DOHH2 (cell line): ENCODE measurements around the gene GAS7.

Source experiments
- H3F3A ChIP-seq: fragments of 200-600 bp; sonication (generic), shearing (Covaris generic); 2 replicates; pipeline ENCODE4 v1.6.0; 2016; ENCODE audit warnings: antibody characterized with exemption, mild to moderate bottlenecking; ENCODE audit not compliant: control insufficient read depth, insufficient read depth
- H3K27ac ChIP-seq: fragments of 200-600 bp; sonication (generic); 2 replicates; pipeline ENCODE4 v1.5.1; 2014; ENCODE audit warnings: low read depth, mild to moderate bottlenecking, low read length, moderate library complexity
- H3K27me3 ChIP-seq: fragments of 200-600 bp; sonication (generic); 2 replicates; pipeline ENCODE4 v1.6.1; 2014; ENCODE audit warnings: mild to moderate bottlenecking, low read length, mixed read lengths; ENCODE audit not compliant: control insufficient read depth
- H3K36me3 ChIP-seq: fragments of 200-600 bp; sonication (generic); 2 replicates; pipeline ENCODE4 v1.6.1; 2014; ENCODE audit warnings: mild to moderate bottlenecking, low read length, moderate library complexity, mixed read lengths; ENCODE audit not compliant: control insufficient read depth
- H3K4me1 ChIP-seq: fragments of 200-600 bp; sonication (generic); 2 replicates; pipeline ENCODE4 v1.6.1; 2014; ENCODE audit warnings: mild to moderate bottlenecking, low read length, mixed read lengths; ENCODE audit not compliant: control insufficient read depth
- H3K4me2 ChIP-seq: fragments of 200-600 bp; sonication (generic); 2 replicates; pipeline ENCODE4 v1.6.0; 2014; ENCODE audit warnings: mild to moderate bottlenecking, low read length, moderate library complexity
- H3K4me3 ChIP-seq: fragments of 200-600 bp; sonication (generic); 2 replicates; pipeline ENCODE4 v1.5.1; 2014; ENCODE audit warnings: mild to moderate bottlenecking, low read length, mixed read lengths
- H3K79me2 ChIP-seq: fragments of 200-600 bp; sonication (generic); 2 replicates; pipeline ENCODE4 v1.6.1; 2014; ENCODE audit warnings: mild to moderate bottlenecking, low read length, mixed read lengths; ENCODE audit not compliant: control insufficient read depth
- H3K9me2 ChIP-seq: fragments of 200-600 bp; sonication (generic); replicated peaks from 2 replicates; pipeline ENCODE4 v1.6.1; 2014; ENCODE audit warnings: mild to moderate bottlenecking, low read length, mixed read lengths; ENCODE audit not compliant: control insufficient read depth
- H3K9me3 ChIP-seq: fragments of 200-600 bp; sonication (generic); 2 replicates; pipeline ENCODE4 v1.6.1; 2014; ENCODE audit warnings: antibody characterized with exemption, low read length, mixed read lengths; ENCODE audit not compliant: control insufficient read depth, insufficient read depth
- H4K20me1 ChIP-seq: fragments of 200-600 bp; sonication (generic); 2 replicates; pipeline ENCODE4 v1.6.0; 2014; ENCODE audit warnings: low read depth, mild to moderate bottlenecking, antibody characterized with exemption, low read length, moderate library complexity; ENCODE audit not compliant: control insufficient read depth, insufficient read depth
- EZH2phosphoT487 ChIP-seq: fragments of 200-600 bp; sonication (generic); IDR thresholded peaks from 2 replicates; pipeline ENCODE4 v1.6.1; 2017; ENCODE audit warnings: borderline replicate concordance, mild to moderate bottlenecking, antibody characterized with exemption, low read length, moderate library complexity, mixed read lengths
- TF ChIP-seq, protein P1 (sequence below): fragments of 200-600 bp; sonication (generic); IDR thresholded peaks from one replicate; pipeline ENCODE4 v1.5.1; 2014; ENCODE audit warnings: antibody characterized with exemption, mild to moderate bottlenecking, low read depth, low read length; ENCODE audit not compliant: poor library complexity, severe bottlenecking

The GAS7 gene

GRCh38 chr17:10094797-10095196 lies 103.6 kb downstream of the GAS7 start:
- Histone ChIP-seq H3K4me1 (no peaks in the 10 kb centered on the region), H3K4me3 (no peak overlapping the region), H3K9me2 (no peaks in the 10 kb centered on the region), H3K27me3 (no peaks in the 10 kb centered on the region), H3K4me2 (no peak overlapping the region), H3K79me2 (no peaks in the 10 kb centered on the region), H3F3A (no peaks in the 10 kb centered on the region), H3K36me3 (no peaks in the 10 kb centered on the region), H4K20me1 (no peaks in the 10 kb centered on the region), H3K27ac (no peak overlapping the region), H3K9me3 (no peaks in the 10 kb centered on the region)
- no peak for TF ChIP-seq EZH2phosphoT487
- TF ChIP-seq, protein P1, sequence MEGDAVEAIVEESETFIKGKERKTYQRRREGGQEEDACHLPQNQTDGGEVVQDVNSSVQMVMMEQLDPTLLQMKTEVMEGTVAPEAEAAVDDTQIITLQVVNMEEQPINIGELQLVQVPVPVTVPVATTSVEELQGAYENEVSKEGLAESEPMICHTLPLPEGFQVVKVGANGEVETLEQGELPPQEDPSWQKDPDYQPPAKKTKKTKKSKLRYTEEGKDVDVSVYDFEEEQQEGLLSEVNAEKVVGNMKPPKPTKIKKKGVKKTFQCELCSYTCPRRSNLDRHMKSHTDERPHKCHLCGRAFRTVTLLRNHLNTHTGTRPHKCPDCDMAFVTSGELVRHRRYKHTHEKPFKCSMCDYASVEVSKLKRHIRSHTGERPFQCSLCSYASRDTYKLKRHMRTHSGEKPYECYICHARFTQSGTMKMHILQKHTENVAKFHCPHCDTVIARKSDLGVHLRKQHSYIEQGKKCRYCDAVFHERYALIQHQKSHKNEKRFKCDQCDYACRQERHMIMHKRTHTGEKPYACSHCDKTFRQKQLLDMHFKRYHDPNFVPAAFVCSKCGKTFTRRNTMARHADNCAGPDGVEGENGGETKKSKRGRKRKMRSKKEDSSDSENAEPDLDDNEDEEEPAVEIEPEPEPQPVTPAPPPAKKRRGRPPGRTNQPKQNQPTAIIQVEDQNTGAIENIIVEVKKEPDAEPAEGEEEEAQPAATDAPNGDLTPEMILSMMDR = no peak

DNA sequence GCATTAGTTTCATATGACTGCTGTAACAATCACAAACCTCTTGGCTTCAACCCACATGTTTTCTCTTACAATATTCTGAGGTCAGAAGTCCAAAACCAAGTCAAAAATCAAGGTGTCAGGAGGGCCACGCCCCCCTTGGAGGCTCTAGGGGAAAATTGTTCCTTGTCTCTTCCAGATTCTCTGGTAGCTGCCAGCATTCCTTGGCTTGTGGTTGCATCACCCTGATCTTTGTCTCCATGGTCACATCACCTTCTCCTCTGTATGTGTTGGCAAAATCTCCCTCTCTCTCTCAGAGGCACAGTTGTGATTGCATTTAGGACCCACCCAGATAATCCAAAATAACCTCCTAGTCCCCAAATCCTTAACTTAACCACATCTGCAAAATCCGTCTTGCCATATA lies 105.8 kb downstream of the GAS7 start:
- no peaks in the 10 kb centered on the region for H3F3A ChIP-seq
- H4K20me1 ChIP-seq = no peaks in the 10 kb centered on the region
- H3K9me3 ChIP-seq = no peaks in the 10 kb centered on the region
- no peaks in the 10 kb centered on the region for H3K36me3 ChIP-seq
- no peaks in the 10 kb centered on the region for H3K79me2 ChIP-seq
- H3K4me1 ChIP-seq = no peaks in the 10 kb centered on the region
- no peak overlapping the region for H3K4me2 ChIP-seq
- H3K9me2 ChIP-seq = no peaks in the 10 kb centered on the region
- H3K27ac ChIP-seq = no peak overlapping the region
- TF ChIP-seq, protein P1 = no peak
- TF ChIP-seq EZH2phosphoT487 = no peak
- H3K4me3 ChIP-seq = no peak overlapping the region
- H3K27me3 ChIP-seq = no peaks in the 10 kb centered on the region

GRCh38 chr17:10091046-10091445 lies 107.4 kb downstream of the GAS7 start:
- H3K4me1 ChIP-seq = no peaks in the 10 kb centered on the region
- TF ChIP-seq EZH2phosphoT487 = no peak
- TF ChIP-seq, protein P1 = no peak
- no peak overlapping the region for H3K27ac ChIP-seq
- H3K79me2 ChIP-seq = no peaks in the 10 kb centered on the region
- no peak overlapping the region for H3K4me3 ChIP-seq
- H3K4me2 ChIP-seq = no peak overlapping the region
- H3K36me3 ChIP-seq = no peaks in the 10 kb centered on the region
- H3F3A ChIP-seq = no peaks in the 10 kb centered on the region
- H3K9me2 ChIP-seq = no peaks in the 10 kb centered on the region
- no peaks in the 10 kb centered on the region for H3K9me3 ChIP-seq
- H3K27me3 ChIP-seq = no peaks in the 10 kb centered on the region
- H4K20me1 ChIP-seq = no peaks in the 10 kb centered on the region

DNA sequence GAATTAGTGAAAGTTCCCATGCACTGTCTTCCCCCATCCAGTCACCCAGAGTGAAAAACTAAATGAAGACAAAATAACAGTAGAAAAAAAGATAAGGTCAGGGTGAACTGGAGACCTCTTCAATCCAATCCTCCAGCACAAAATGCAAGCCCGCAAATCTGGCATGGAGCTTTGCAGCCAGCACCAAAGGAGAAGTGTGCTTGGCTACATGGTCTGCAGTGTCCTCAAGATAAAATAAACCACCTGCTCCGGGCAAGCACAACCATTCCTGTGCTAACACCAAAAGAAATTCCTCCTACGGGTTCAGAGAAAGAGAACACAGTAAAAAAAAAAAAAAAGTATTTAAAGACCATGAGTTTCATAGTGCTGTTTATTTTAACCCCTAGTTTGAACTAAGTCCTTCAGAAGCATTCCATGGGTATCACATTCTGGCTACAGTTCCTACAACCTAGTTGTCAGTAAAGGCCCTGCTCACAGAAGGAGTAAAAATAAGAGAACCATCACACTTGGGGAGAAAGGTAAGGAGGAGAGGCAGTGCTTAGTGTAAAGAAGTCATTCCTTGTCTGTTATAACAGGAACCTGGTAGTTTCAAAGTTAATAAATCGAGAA lies 109.1 kb downstream of the GAS7 start:
- H3F3A ChIP-seq = no peaks in the 10 kb centered on the region
- H3K4me3 ChIP-seq = no peak overlapping the region
- H3K27ac ChIP-seq = no peak overlapping the region
- TF ChIP-seq, protein P1 = no peak
- TF ChIP-seq EZH2phosphoT487 = no peak
- no peaks in the 10 kb centered on the region for H4K20me1 ChIP-seq
- no peaks in the 10 kb centered on the region for H3K79me2 ChIP-seq
- no peaks in the 10 kb centered on the region for H3K9me3 ChIP-seq
- H3K27me3 ChIP-seq = no peaks in the 10 kb centered on the region
- no peaks in the 10 kb centered on the region for H3K36me3 ChIP-seq
- H3K4me2 ChIP-seq = no peak overlapping the region
- H3K4me1 ChIP-seq = no peaks in the 10 kb centered on the region
- H3K9me2 ChIP-seq = no peaks in the 10 kb centered on the region
